WERI-Rb-1 (cell line): ENCODE data around the gene MFAP3L.
"Not testable (repeated sequence)": the region's sequence is repeated elsewhere in the genome, so short reads cannot be mapped to it uniquely, and the experiment has no call there.

ENCODE experiments used
- DNase-seq: peaks from one replicate; pipeline ENCODE4 v3.0.0-alpha.2; 2020
- H3K27ac ChIP-seq: fragments of 250-450 bp; sonication (Bioruptor Pico); 2 replicates; pipeline ENCODE4 v1.5.1; 2020; ENCODE audit warnings: mild to moderate bottlenecking, moderate library complexity
- H3K27me3 ChIP-seq: fragments of 250-450 bp; sonication (Bioruptor Pico); 2 replicates; pipeline ENCODE4 v1.5.1; 2021; ENCODE audit warnings: mild to moderate bottlenecking, low read depth, moderate library complexity; ENCODE audit not compliant: insufficient read depth, severe bottlenecking
- H3K36me3 ChIP-seq: fragments of 250-450 bp; sonication (Bioruptor Pico); 2 replicates; pipeline ENCODE4 v1.5.1; 2020; ENCODE audit warnings: mild to moderate bottlenecking, moderate library complexity
- H3K4me3 ChIP-seq: 2 replicates; pipeline ENCODE4 v1.5.1; 2011; ENCODE audit warnings: low read depth, mild to moderate bottlenecking, control low read depth, low read length
- H3K9me3 ChIP-seq: fragments of 250-450 bp; sonication (Bioruptor Pico); 2 replicates; pipeline ENCODE4 v1.5.1; 2021; ENCODE audit warnings: mild to moderate bottlenecking, moderate library complexity; ENCODE audit not compliant: severe bottlenecking
- CTCF ChIP-seq: IDR thresholded peaks from 2 replicates; pipeline ENCODE4 v1.5.1; 2011; ENCODE audit warnings: low read depth, mild to moderate bottlenecking, control low read depth, inconsistent platforms, low read length

Gene MFAP3L

GRCh38 chr4:169945636-169946035 lies 80.6 kb downstream of the MFAP3L start:
- no peaks in the 10 kb centered on the region for H3K36me3 ChIP-seq
- no peak overlapping the region for H3K4me3 ChIP-seq
- peak overlapping the region; percentile 9 for H3K27ac ChIP-seq
- peak; percentile 62 for DNase-seq
- no peaks in the 10 kb centered on the region for H3K27me3 ChIP-seq
- no peaks in the 10 kb centered on the region for H3K9me3 ChIP-seq
- TF ChIP-seq CTCF: no peak

- not testable (repeated sequence) for H3K27ac ChIP-seq, H3K9me3 ChIP-seq, H3K4me3 ChIP-seq, H3K27me3 ChIP-seq, DNase-seq, H3K36me3 ChIP-seq
Measured at GRCh38 chr4:169943601-169944000, 82.6 kb downstream of the MFAP3L start.

- no peaks in the 10 kb centered on the region for H3K36me3 ChIP-seq
- TF ChIP-seq CTCF: no peak
- no peak overlapping the region for H3K4me3 ChIP-seq
- DNase-seq: no peak
- no peaks in the 10 kb centered on the region for H3K9me3 ChIP-seq
- no peaks in the 10 kb centered on the region for H3K27me3 ChIP-seq
- H3K27ac ChIP-seq: no peak overlapping the region
Measured at GRCh38 chr4:169941141-169941540, 85.1 kb downstream of the MFAP3L start.

GRCh38 chr4:169940460-169940859 lies 85.7 kb downstream of the MFAP3L start:
- no peak overlapping the region for H3K27ac ChIP-seq
- TF ChIP-seq CTCF: peak; percentile 57
- no peak overlapping the region for H3K4me3 ChIP-seq
- no peaks in the 10 kb centered on the region for H3K36me3 ChIP-seq
- peak; percentile 25 for DNase-seq
- H3K9me3 ChIP-seq: no peaks in the 10 kb centered on the region
- H3K27me3 ChIP-seq: no peaks in the 10 kb centered on the region
